Stomach smooth muscle (tissue), 2 donors: ENCODE results near the gene ENDOD1.
A peak's percentile ranks its signal among the peaks of the same experiment; 100 is the strongest.

Experiments
- H3K27ac ChIP-seq: one replicate; pipeline ENCODE4 v1.7.0; 2013; ENCODE audit warnings: mild to moderate bottlenecking, low read length, inconsistent platforms
- H3K27me3 ChIP-seq, 2 donors: one replicate each; pipeline ENCODE4 v1.7.0; 2013; ENCODE audit warnings: low read length in 2 of 2; ENCODE audit not compliant: insufficient read depth in 2 of 2, control insufficient read depth in 1 of 2
- H3K36me3 ChIP-seq, 2 donors: one replicate each; pipeline ENCODE4 v1.7.0; 2013; ENCODE audit warnings: low read length in 2 of 2; ENCODE audit not compliant: control insufficient read depth in 2 of 2, insufficient read depth in 2 of 2
- H3K4me1 ChIP-seq: one replicate; pipeline ENCODE4 v1.7.0; 2013; ENCODE audit warnings: low read length; ENCODE audit not compliant: control insufficient read depth, insufficient read depth
- H3K4me3 ChIP-seq, 2 donors: one replicate each; pipeline ENCODE4 v1.7.0; 2013; ENCODE audit warnings: low read length in 2 of 2
- H3K9ac ChIP-seq, 2 donors: one replicate each; pipeline ENCODE4 v1.7.0; 2013; ENCODE audit warnings: low read length in 2 of 2, mild to moderate bottlenecking in 1 of 2
- H3K9me3 ChIP-seq, 2 donors: one replicate each; pipeline ENCODE4 v1.7.0; 2013; ENCODE audit warnings: low read length in 2 of 2; ENCODE audit not compliant: control insufficient read depth in 2 of 2
- donor health status: healthy.
- donor health status: Pancreatic carcinoma.

Gene ENDOD1

DNA sequence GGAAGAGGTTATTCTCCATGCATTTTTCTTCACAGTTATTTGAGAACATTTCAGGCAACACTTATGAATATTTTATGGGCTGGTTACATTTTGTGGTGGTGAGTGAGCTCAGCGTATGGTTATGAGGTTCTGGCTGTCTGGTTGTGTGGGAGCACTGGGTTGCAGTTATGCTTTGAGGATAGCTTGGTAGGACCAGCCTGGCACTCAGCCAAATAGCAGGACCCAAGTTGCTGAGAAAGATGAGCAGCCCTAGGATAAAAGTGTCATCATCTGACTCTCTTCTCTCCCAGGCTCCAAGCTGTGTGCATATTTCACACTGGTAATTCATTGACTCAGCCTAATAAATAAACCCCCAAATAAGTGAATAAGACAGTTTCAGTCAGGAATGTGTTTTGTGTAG is 31.0 kb upstream of the ENDOD1 start:
- H3K9ac ChIP-seq = no peak overlapping the region
- no peak overlapping the region for H3K27ac ChIP-seq
- H3K36me3 ChIP-seq = no peaks in the 10 kb centered on the region
- H3K9me3 ChIP-seq = no peaks in the 10 kb centered on the region
- H3K4me3 ChIP-seq = no peak overlapping the region
- peaks cover 0 to 5% of the 10 kb centered on the region in 2 donors for H3K27me3 ChIP-seq
- no peaks in the 10 kb centered on the region for H3K4me1 ChIP-seq

DNA sequence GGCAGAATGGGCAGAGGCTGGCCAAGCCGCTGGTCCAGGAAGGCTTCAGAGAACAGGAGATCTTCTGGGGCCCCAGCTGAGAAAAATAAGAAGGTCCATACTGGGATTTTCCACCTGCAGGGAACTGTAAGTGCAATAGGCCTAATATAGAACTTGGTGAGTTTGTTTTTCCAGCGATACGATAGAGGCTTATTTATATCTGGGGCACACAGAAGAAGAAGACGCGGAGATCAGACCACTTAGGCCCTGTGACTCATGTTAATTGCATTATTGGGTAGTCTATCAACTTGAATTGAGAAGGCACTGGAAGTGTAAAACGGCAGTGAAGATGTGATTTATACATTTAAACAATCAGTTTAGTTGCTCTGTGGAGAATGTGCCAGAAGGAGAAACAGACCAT is 30.6 kb upstream of the ENDOD1 start:
- H3K36me3 ChIP-seq = no peaks in the 10 kb centered on the region

GRCh38 chr11:95065336-95065735 is 24.3 kb upstream of the ENDOD1 start:
- Histone ChIP-seq H3K9me3 (no peaks in the 10 kb centered on the region), H3K36me3 (no peaks in the 10 kb centered on the region), H3K4me1 (peaks cover 5% of the 10 kb centered on the region), H3K4me3 (no peak overlapping the region), H3K27ac (no peak overlapping the region), H3K27me3 (no peaks in the 10 kb centered on the region), H3K9ac (no peak overlapping the region)

More for the DNA sequence above, 30.6 kb upstream of the ENDOD1 start:
- Histone ChIP-seq H3K9me3 (no peaks in the 10 kb centered on the region), H3K27me3 (peaks cover 0 to under 1% of the 10 kb centered on the region in 2 donors), H3K4me1 (no peaks in the 10 kb centered on the region), H3K9ac (no peak overlapping the region), H3K27ac (no peak overlapping the region), H3K4me3 (no peak overlapping the region)

GRCh38 chr11:95066716-95067038 is 23.0 kb upstream of the ENDOD1 start, which contains the start of gene SRSF8:
Gene SRSF8 (plus strand): TSS chr11:95066919. CDS start chr11:95067227, 308 bp downstream.
- H3K27me3 ChIP-seq = no peaks in the 10 kb centered on the region
- no peaks in the 10 kb centered on the region for H3K9me3 ChIP-seq
- peak within 1 kb of the TSS; percentile 92 for H3K27ac ChIP-seq
- peaks cover 5% of the 10 kb centered on the region for H3K4me1 ChIP-seq
- peak within 1 kb of the TSS; percentile 74 to 94 for H3K4me3 ChIP-seq
- H3K36me3 ChIP-seq = no peaks in the 10 kb centered on the region
- H3K9ac ChIP-seq = peak within 1 kb of the TSS; percentile 95 to 98

GRCh38 chr11:95067039-95067840 is 22.4 kb upstream of the ENDOD1 start:
- H3K27ac ChIP-seq = peak overlapping the region; percentile 92
- H3K36me3 ChIP-seq = no peaks in the 10 kb centered on the region
- H3K9ac ChIP-seq = peak overlapping the region; percentile 95 to 98
- H3K27me3 ChIP-seq = no peaks in the 10 kb centered on the region
- peak overlapping the region; percentile 74 to 94 for H3K4me3 ChIP-seq
- peaks cover 5% of the 10 kb centered on the region for H3K4me1 ChIP-seq
- no peaks in the 10 kb centered on the region for H3K9me3 ChIP-seq

- peak overlapping the region; percentile 95 to 98 for H3K9ac ChIP-seq
- H3K27ac ChIP-seq = peak overlapping the region; percentile 92
- H3K4me1 ChIP-seq = peaks cover 5% of the 10 kb centered on the region
- H3K36me3 ChIP-seq = no peaks in the 10 kb centered on the region
- no peaks in the 10 kb centered on the region for H3K27me3 ChIP-seq
- no peaks in the 10 kb centered on the region for H3K9me3 ChIP-seq
- peak overlapping the region; percentile 74 to 94 for H3K4me3 ChIP-seq
These were observed 21.8 kb upstream of the ENDOD1 start for GRCh38 chr11:95067841-95068219.

DNA sequence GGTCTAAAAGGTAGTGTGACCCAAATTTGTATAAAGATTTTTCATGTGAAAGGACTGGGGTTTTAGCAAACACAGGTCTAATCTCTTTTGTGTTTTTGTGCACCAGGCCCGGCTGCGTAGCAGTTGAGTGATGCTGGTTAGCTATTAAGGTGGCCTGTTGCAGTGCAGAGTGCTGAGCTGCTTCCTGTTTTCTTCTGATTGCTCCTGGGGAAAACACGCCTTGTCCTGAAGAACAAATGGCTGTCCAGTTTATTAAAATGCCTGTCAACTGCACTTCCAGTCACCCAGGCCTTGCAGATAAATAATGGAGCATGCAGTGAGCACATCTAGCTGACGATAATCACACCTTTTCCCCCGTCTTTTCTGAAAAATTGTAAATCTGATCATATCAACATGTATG is 21.1 kb upstream of the ENDOD1 start:
- Histone ChIP-seq H3K9ac (peak overlapping the region; percentile 95 to 98), H3K36me3 (no peaks in the 10 kb centered on the region), H3K27ac (peak overlapping the region; percentile 92), H3K27me3 (no peaks in the 10 kb centered on the region), H3K4me3 (peak overlapping the region; percentile 74 to 94), H3K9me3 (no peaks in the 10 kb centered on the region), H3K4me1 (peaks cover 5% of the 10 kb centered on the region)

DNA sequence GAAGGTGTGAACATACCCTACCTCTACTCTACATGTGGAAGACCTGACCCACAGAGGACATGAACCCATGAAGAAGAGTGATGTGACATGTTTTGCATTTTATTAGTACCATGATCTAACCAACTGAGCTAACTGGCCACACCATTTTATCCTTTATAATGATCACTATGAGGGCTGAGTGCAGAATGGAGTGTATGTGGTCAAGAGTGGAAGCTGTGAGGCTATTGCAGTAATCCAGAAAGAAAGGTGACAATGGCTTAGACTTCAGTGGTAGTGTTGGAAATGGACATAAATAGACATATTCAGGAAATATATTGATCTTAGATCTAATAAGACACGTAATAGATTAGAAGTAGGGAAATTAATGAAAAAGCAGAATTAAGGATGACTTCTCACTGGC is 19.2 kb upstream of the ENDOD1 start:
- H3K9me3 ChIP-seq = no peaks in the 10 kb centered on the region
- no peaks in the 10 kb centered on the region for H3K36me3 ChIP-seq
- H3K4me1 ChIP-seq = peaks cover 7% of the 10 kb centered on the region
- H3K9ac ChIP-seq = no peak overlapping the region
- no peak overlapping the region for H3K4me3 ChIP-seq
- H3K27ac ChIP-seq = no peak overlapping the region
- H3K27me3 ChIP-seq = no peaks in the 10 kb centered on the region

GRCh38 chr11:95072948-95073347 is 16.7 kb upstream of the ENDOD1 start:
- H3K4me3 ChIP-seq = no peak overlapping the region
- H3K27ac ChIP-seq = no peak overlapping the region
- no peaks in the 10 kb centered on the region for H3K36me3 ChIP-seq
- no peak overlapping the region for H3K9ac ChIP-seq
- no peaks in the 10 kb centered on the region for H3K27me3 ChIP-seq
- H3K9me3 ChIP-seq = no peaks in the 10 kb centered on the region
- peaks cover 7% of the 10 kb centered on the region for H3K4me1 ChIP-seq

- H3K9me3 ChIP-seq = no peaks in the 10 kb centered on the region
- H3K27ac ChIP-seq = no peak overlapping the region
- no peaks in the 10 kb centered on the region for H3K36me3 ChIP-seq
- no peak overlapping the region for H3K4me3 ChIP-seq
- peaks cover 2% of the 10 kb centered on the region for H3K4me1 ChIP-seq
- H3K27me3 ChIP-seq = no peaks in the 10 kb centered on the region
- H3K9ac ChIP-seq = no peak overlapping the region
These were observed 14.7 kb upstream of the ENDOD1 start for GRCh38 chr11:95074792-95075563.

DNA sequence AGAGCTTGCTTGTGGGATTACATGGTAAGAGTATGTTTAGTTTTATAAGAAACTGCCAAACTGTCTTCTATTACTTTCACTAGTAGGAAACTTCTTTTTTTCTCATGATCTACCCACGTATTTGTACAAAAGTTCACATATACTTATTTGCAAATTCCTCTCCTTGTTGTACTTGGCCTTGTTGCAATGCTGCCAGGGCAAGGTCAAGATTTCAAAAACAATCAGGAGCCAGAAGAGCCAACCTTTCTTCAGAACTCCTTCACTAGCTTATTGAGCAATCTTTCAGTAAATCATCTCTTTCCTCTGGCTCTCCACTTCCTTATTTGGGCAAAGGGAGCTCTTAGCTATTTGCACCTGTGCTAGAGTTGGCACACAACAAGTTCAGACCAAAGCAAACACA is 13.2 kb upstream of the ENDOD1 start:
- H3K36me3 ChIP-seq = no peaks in the 10 kb centered on the region
- no peak overlapping the region for H3K27ac ChIP-seq
- H3K4me3 ChIP-seq = no peak overlapping the region
- H3K9ac ChIP-seq = no peak overlapping the region
- peaks cover 2% of the 10 kb centered on the region for H3K4me1 ChIP-seq
- no peaks in the 10 kb centered on the region for H3K9me3 ChIP-seq
- H3K27me3 ChIP-seq = no peaks in the 10 kb centered on the region
